ENCODE results near the gene ALOX15.
A peak's percentile ranks its signal among the peaks of the same experiment; 100 is the strongest.
"Not testable (repeated sequence)": the region's sequence is repeated elsewhere in the genome, so short reads cannot be mapped to it uniquely, and the experiment has no call there.

Gene ALOX15, protein sequence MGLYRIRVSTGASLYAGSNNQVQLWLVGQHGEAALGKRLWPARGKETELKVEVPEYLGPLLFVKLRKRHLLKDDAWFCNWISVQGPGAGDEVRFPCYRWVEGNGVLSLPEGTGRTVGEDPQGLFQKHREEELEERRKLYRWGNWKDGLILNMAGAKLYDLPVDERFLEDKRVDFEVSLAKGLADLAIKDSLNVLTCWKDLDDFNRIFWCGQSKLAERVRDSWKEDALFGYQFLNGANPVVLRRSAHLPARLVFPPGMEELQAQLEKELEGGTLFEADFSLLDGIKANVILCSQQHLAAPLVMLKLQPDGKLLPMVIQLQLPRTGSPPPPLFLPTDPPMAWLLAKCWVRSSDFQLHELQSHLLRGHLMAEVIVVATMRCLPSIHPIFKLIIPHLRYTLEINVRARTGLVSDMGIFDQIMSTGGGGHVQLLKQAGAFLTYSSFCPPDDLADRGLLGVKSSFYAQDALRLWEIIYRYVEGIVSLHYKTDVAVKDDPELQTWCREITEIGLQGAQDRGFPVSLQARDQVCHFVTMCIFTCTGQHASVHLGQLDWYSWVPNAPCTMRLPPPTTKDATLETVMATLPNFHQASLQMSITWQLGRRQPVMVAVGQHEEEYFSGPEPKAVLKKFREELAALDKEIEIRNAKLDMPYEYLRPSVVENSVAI

DNA sequence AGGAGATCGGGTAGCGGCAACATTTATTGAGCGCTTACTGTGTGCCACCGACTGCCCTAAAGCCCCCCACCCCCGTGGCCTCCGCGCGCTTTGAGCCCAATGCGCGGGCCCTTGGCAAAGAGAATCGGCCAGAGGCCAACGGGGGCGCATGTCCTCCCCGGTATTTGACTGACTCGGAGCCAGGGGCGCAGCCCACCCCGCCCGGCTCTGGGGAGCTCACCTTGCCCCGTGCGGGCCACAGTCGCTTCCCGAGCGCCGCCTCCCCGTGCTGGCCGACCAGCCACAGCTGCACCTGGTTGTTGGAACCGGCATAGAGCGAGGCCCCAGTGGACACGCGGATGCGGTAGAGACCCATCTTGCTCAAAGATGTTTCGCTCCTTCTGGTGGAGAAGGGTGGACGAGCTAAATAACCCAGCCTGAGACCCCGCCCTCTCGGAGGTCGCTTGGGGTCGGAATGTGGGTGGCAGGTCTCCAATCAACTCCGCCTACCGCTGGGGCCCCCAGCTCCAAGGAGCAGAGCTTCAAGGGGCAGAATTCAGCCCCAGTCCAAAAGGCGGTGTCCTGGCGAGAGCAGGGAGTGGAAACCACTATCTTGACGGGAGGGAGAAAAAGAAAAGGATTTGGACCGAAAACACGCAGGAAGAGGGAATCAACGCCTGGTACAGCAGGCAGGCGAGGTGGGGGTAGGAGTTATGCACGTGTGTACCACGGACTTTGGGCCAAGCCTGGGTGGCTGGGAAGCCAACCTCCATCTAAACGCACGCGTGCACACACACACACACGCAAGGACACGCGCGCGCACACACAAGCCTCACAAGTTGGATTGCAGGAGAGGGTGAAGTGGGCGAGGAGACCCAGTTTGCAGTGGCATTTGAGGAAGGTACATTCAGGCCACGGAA, at the start of gene ALOX15:
ALOX15 (minus strand) TSS at position 382 of the 899 bp plus-strand sequence; CDS start at position 355, 27 bp downstream.
- Histone ChIP-seq H3K27ac (no peak within 1 kb of the TSS), H3K4me2 (ENCODE audit: low read length) (peak within 1 kb of the TSS; percentile 17), H3K36me3 (ENCODE audit: control insufficient read depth, insufficient read depth, low read length) (no peaks in the 10 kb centered on the region), H3K79me2 (no peaks in the 10 kb centered on the region), H3K27me3 (ENCODE audit: control insufficient read depth, insufficient read depth, low read length) (no peaks in the 10 kb centered on the region), H3K4me3 (ENCODE audit: low read depth, low read length) (no peak within 1 kb of the TSS), H3K4me1 (no peaks in the 10 kb centered on the region), H2AFZ (no peak within 1 kb of the TSS), H3K9me3 (ENCODE audit: control insufficient read depth, low read length) (no peaks in the 10 kb centered on the region), H3K9ac (no peak within 1 kb of the TSS)
- TF ChIP-seq, protein P1, sequence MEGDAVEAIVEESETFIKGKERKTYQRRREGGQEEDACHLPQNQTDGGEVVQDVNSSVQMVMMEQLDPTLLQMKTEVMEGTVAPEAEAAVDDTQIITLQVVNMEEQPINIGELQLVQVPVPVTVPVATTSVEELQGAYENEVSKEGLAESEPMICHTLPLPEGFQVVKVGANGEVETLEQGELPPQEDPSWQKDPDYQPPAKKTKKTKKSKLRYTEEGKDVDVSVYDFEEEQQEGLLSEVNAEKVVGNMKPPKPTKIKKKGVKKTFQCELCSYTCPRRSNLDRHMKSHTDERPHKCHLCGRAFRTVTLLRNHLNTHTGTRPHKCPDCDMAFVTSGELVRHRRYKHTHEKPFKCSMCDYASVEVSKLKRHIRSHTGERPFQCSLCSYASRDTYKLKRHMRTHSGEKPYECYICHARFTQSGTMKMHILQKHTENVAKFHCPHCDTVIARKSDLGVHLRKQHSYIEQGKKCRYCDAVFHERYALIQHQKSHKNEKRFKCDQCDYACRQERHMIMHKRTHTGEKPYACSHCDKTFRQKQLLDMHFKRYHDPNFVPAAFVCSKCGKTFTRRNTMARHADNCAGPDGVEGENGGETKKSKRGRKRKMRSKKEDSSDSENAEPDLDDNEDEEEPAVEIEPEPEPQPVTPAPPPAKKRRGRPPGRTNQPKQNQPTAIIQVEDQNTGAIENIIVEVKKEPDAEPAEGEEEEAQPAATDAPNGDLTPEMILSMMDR (IDR thresholded peaks at IDR 0.05), result no peak

DNA sequence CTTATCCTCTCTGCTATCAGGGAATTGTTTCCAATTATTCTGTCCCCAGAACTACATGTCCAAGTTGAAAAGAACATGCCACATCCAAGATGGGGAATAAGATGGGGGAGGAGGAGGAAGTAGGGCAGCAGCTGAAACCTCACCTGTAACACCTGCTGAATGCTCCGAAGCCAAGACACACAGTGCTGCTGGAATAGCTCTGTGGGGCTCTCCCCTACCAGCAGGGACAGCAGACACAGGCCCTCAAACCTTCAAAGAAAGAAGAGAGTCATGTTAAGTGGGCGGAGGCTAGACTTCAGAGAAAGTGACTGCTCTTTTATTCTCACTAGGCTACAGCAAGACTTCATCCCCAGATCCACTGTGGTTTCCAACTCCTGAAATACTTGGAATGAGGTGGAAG, 49.3 kb upstream of the ALOX15 start:
- Histone ChIP-seq H2AFZ (no peak overlapping the region), H3K9me3 (ENCODE audit: control insufficient read depth, low read length) (no peaks in the 10 kb centered on the region), H3K79me2 (peaks cover 36% of the 10 kb centered on the region), H3K27ac (no peak overlapping the region), H3K36me3 (ENCODE audit: control insufficient read depth, insufficient read depth, low read length) (no peaks in the 10 kb centered on the region), H3K9ac (no peak overlapping the region), H3K4me1 (peaks cover 4% of the 10 kb centered on the region), H3K4me2 (ENCODE audit: low read length) (no peak overlapping the region), H3K27me3 (ENCODE audit: control insufficient read depth, insufficient read depth, low read length) (no peaks in the 10 kb centered on the region), H3K4me3 (ENCODE audit: low read depth, low read length) (no peak overlapping the region)
- TF ChIP-seq, protein P1 (IDR thresholded peaks at IDR 0.05), result no peak

DNA sequence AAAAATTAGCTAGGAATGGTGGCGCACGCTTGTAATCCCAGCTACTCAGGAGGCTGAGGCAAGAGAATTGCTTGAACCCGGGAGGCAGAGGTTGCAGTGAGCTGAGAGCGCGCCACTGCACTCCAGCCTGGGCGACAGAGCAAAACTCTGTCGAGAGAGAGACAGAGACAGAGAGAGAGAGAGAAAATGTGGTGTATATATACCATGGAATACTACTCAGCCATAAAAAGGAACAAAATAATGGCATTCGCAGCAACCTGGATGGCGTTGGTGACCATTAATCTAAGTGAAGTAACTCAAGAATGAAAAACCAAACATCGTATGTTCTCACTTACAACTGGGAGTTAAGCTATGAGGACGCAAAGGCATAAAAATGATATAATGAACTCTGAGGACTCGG, 48.4 kb upstream of the ALOX15 start:
- not testable (repeated sequence) for H3K27ac ChIP-seq; H3K27me3 ChIP-seq (ENCODE audit: control insufficient read depth, insufficient read depth, low read length); H3K9me3 ChIP-seq (ENCODE audit: control insufficient read depth, low read length); H3K36me3 ChIP-seq (ENCODE audit: control insufficient read depth, insufficient read depth, low read length); H3K4me2 ChIP-seq (ENCODE audit: low read length); H2AFZ ChIP-seq; H3K4me3 ChIP-seq (ENCODE audit: low read depth, low read length); H3K9ac ChIP-seq; H3K4me1 ChIP-seq
- H3K79me2 ChIP-seq, result peaks cover 34% of the 10 kb centered on the region

DNA sequence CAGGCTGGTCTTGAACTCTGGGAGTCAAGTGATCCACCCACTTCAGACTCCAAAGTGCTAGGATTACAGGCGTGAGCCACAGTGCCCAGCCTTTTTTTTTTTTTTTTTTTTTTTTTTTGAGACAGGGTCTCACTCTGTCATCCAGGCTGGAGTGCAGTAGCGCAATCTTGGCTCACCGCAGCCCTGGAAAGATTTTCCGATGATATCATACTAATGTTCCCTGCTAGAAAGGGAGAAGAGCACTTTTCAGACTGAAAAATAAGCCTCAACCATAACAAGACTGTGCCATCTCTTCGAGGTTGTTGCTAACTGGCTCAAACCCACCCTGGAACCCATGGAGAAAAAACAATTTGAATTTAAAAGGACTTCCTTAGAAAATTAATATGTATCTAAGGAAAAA, 42.3 kb upstream of the ALOX15 start:
- not testable (repeated sequence) for H3K4me1 ChIP-seq; H3K9ac ChIP-seq; H3K9me3 ChIP-seq (ENCODE audit: control insufficient read depth, low read length); H3K4me2 ChIP-seq (ENCODE audit: low read length); H3K36me3 ChIP-seq (ENCODE audit: control insufficient read depth, insufficient read depth, low read length); H3K27me3 ChIP-seq (ENCODE audit: control insufficient read depth, insufficient read depth, low read length); H2AFZ ChIP-seq; H3K4me3 ChIP-seq (ENCODE audit: low read depth, low read length); H3K27ac ChIP-seq
- H3K79me2 ChIP-seq, result peaks cover 17% of the 10 kb centered on the region

DNA sequence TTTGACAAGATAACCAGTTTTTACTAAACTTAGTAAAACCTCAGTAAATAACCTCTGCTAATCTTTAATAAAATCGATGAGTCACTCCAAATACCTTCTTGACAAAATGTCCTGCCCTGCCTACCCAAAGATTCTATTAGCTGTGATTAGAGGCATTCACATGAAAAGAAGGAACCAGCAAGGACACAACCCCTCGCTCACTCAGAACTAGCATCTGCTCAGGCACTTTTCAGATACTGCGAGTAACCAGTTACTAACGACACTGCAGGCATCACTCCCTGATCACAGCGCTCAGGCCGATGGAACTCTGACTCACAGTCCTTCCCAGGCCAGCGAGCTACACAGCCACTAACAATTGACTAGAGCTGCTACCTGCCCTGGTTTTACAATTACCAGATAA, 38.2 kb upstream of the ALOX15 start:
- TF ChIP-seq, protein P1 (IDR thresholded peaks at IDR 0.05), result no peak
- Histone ChIP-seq H3K4me3 (ENCODE audit: low read depth, low read length) (no peak overlapping the region), H2AFZ (no peak overlapping the region), H3K36me3 (ENCODE audit: control insufficient read depth, insufficient read depth, low read length) (no peaks in the 10 kb centered on the region), H3K27ac (no peak overlapping the region), H3K79me2 (peaks cover 5% of the 10 kb centered on the region), H3K9ac (no peak overlapping the region), H3K9me3 (ENCODE audit: control insufficient read depth, low read length) (no peaks in the 10 kb centered on the region), H3K4me1 (peaks cover 9% of the 10 kb centered on the region), H3K4me2 (ENCODE audit: low read length) (no peak overlapping the region), H3K27me3 (ENCODE audit: control insufficient read depth, insufficient read depth, low read length) (no peaks in the 10 kb centered on the region)

All from parathyroid adenoma (tissue), 2 donors.